ENCODE data around the gene CTNNA1.

GRCh38 chr5:138946831-138947560 is 193.8 kb downstream of the CTNNA1 start:
- TF ChIP-seq POLR2AphosphoS5 (IDR thresholded peaks at IDR 0.05; ENCODE audit: insufficient read depth in 1 of 2, low read depth in 1 of 2) = no peak
- no peak for TF ChIP-seq POLR2A (IDR thresholded peaks at IDR 0.05)
- no peak for TF ChIP-seq CTCF (IDR thresholded peaks at IDR 0.05)
